ENCODE measurements around the gene GLA. TPM values are rescaled to one million over a fixed set of nuclear protein-coding genes. Genes with fewer than 3 reads are reported as not detected.

The GLA gene
- total RNA-seq, 1 donor from 2014 or later: 28.1 TPM

DNA sequence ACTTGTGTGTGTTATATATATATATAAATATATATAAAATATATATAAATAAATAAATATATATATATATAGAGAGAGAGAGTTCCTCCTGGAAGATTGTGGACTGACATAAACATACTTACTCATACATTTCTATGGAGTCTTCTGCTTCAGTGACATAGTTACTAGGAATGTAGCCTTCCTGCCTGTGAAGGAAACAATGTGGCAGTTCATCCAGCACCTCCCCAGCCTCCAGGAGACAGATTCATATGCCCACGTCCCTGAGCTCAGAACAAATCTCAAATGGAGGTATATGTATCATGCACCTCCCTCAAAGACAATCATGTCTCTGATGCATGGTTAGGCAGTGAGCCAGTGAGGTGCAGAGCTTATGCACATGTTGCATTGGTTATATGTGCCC, 47.8 kb downstream of the GLA start:
- Mint-ChIP-seq H3K9me3 (ENCODE audit: low read depth) (no peaks in the 10 kb centered on the region), H3K27me3 (ENCODE audit: low read depth) (no peaks in the 10 kb centered on the region), H3K4me1 (ENCODE audit: low read depth) (no peaks in the 10 kb centered on the region), H3K36me3 (ENCODE audit: low read depth) (no peaks in the 10 kb centered on the region), H3K27ac (ENCODE audit: unreplicated experiment) (no peak overlapping the region), H3K4me3 (ENCODE audit: unreplicated experiment) (no peak overlapping the region)
- TF ChIP-seq, protein P1, sequence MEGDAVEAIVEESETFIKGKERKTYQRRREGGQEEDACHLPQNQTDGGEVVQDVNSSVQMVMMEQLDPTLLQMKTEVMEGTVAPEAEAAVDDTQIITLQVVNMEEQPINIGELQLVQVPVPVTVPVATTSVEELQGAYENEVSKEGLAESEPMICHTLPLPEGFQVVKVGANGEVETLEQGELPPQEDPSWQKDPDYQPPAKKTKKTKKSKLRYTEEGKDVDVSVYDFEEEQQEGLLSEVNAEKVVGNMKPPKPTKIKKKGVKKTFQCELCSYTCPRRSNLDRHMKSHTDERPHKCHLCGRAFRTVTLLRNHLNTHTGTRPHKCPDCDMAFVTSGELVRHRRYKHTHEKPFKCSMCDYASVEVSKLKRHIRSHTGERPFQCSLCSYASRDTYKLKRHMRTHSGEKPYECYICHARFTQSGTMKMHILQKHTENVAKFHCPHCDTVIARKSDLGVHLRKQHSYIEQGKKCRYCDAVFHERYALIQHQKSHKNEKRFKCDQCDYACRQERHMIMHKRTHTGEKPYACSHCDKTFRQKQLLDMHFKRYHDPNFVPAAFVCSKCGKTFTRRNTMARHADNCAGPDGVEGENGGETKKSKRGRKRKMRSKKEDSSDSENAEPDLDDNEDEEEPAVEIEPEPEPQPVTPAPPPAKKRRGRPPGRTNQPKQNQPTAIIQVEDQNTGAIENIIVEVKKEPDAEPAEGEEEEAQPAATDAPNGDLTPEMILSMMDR (IDR thresholded peaks at IDR 0.05): no peak
- DNase-seq (ENCODE audit: low spot score): no peak

DNA sequence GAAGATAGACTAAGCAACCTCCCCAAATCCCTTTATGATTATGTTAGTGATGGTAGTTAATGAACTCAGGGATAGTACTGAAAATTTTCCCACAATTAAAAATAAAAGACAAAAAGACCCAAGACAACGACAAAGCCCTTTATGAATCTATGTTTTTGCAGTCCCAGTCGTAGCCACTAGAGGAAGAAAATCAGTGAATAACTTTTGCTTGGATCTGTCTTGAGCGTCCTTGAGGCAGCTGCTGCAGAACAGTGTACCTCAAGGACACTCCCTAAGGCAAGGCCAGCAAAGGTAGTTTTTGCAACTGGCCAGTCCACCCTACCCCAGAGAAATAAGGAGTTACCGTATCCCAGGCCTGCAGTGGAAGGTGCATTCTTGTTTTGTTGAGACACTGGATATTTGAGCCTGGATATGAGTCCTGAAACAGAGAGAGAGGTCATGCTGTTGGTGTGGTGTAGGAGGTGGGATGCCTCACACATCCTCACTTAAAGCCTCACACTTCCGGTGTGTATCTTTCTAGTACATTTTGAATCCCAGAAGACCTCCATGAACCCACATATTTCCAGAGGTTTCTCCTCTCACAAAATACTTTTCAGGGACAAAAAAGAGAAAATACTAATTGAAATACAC, 50.4 kb downstream of the GLA start:
- H3K4me3 Mint-ChIP-seq (ENCODE audit: unreplicated experiment): no peak overlapping the region
- no peaks in the 10 kb centered on the region for H3K27me3 Mint-ChIP-seq (ENCODE audit: low read depth)
- H3K4me1 Mint-ChIP-seq (ENCODE audit: low read depth): no peaks in the 10 kb centered on the region
- no peak for DNase-seq (ENCODE audit: low spot score)
- H3K9me3 Mint-ChIP-seq (ENCODE audit: low read depth): peaks cover 3% of the 10 kb centered on the region
- H3K27ac Mint-ChIP-seq (ENCODE audit: unreplicated experiment): no peak overlapping the region
- H3K36me3 Mint-ChIP-seq (ENCODE audit: low read depth): no peaks in the 10 kb centered on the region
- TF ChIP-seq, protein P1 (IDR thresholded peaks at IDR 0.05): peak; percentile 52

DNA sequence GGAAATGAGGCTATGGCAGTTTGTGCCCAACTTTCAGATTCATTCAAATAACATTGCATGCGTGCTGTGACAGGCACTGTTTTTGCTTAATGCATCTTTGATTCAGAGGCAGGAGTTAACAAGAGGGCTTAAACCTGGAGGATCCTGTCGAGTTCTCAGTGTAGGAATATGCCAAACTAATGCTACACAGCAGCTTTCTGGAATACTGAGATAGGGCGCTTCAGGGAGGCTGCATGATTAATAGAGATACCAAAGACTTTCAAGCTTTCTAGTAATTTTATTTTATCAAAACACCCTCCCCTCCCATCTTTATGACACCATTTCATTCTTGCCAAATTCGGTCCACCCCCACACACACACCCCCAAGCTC, 58.5 kb downstream of the GLA start:
- peaks cover 2% of the 10 kb centered on the region for H3K36me3 Mint-ChIP-seq (ENCODE audit: low read depth)
- H3K4me3 Mint-ChIP-seq (ENCODE audit: unreplicated experiment): peak overlapping the region; percentile 88
- DNase-seq (ENCODE audit: low spot score): no peak
- peak overlapping the region; percentile 75 for H3K27ac Mint-ChIP-seq (ENCODE audit: unreplicated experiment)
- H3K27me3 Mint-ChIP-seq (ENCODE audit: low read depth): no peaks in the 10 kb centered on the region
- TF ChIP-seq, protein P1 (IDR thresholded peaks at IDR 0.05): no peak
- H3K4me1 Mint-ChIP-seq (ENCODE audit: low read depth): peaks cover 6% of the 10 kb centered on the region
- H3K9me3 Mint-ChIP-seq (ENCODE audit: low read depth): peaks cover 5% of the 10 kb centered on the region

DNA sequence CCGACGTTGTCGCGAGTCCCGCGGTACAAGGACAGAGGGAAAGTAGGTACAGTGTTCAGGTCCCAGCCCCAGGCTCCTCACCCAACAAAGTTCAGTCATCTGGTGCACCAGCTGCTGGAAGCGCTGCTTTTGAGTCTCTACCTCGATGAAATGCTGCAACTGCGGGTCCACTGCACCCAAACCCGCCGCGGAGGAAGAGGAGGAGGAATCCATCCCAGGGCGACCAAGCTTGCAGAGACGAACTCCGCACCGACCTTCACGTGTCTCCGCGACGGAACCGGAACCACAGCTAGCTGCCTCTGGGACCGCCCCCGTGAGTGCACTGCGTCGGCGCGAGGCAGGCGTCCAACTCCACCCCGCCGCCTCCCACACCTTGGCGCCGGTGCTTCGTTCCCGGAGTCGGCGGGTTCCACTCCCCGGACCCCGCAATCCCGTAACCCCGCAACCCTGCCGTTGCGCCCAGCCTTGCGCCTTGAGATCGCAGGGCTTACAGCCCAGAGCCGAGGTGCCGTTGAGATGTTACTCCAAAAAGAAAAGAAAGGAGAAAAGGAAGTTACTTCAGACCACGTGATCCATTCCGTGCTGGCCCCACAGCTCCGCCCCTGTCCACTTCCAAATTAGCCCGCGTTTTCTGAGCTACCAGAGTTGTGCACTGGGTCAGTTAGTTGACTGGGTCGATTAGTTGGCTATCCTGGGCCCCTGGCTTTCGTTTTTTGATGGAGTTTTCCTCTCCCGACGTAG, 59.1 kb downstream of the GLA start, which contains the start of gene TIMM8A:
TSS of gene TIMM8A (minus strand) at position 291 of the 741 bp plus-strand sequence. CDS start at position 213, 78 bp downstream.
- peaks cover 2% of the 10 kb centered on the region for H3K36me3 Mint-ChIP-seq (ENCODE audit: low read depth)
- peaks cover 4% of the 10 kb centered on the region for H3K9me3 Mint-ChIP-seq (ENCODE audit: low read depth)
- peak within 1 kb of the TSS; percentile 88 for H3K4me3 Mint-ChIP-seq (ENCODE audit: unreplicated experiment)
- TF ChIP-seq, protein P1 (IDR thresholded peaks at IDR 0.05): no peak
- peaks cover 6% of the 10 kb centered on the region for H3K4me1 Mint-ChIP-seq (ENCODE audit: low read depth)
- peak within 1 kb of the TSS; percentile 75 for H3K27ac Mint-ChIP-seq (ENCODE audit: unreplicated experiment)
- no peaks in the 10 kb centered on the region for H3K27me3 Mint-ChIP-seq (ENCODE audit: low read depth)
- DNase-seq (ENCODE audit: low spot score): no peak

DNA sequence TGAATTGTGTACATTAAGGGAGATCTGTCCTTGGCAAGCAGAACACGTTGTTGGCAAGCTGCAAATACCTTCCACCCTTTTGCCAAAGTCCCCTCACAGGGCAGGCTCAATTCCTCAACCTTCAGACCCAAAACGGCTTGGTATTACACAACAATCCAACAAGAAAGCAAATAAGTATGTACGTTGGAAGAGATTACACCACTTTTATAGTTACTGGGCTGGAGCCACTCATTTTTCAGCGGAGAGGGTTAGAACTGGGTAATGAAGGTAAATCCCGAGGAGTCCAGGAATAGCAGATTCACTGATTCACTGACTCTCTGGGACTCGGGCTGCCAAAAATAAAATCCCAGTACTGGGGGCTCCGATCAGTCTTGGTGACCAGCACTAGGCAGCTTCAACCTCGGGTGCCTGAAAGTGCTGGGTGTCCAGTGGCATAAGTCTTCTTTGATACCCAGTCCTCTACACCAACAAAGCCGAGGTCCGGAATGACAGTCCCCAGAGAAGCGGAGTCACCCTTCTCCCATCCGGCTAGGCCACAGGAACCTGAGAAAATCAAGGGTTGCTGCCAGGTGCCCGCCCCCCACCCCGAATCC, 59.8 kb downstream of the GLA start:
- no peak for DNase-seq (ENCODE audit: low spot score)
- Mint-ChIP-seq H3K27me3 (ENCODE audit: low read depth) (no peaks in the 10 kb centered on the region), H3K36me3 (ENCODE audit: low read depth) (peaks cover 2% of the 10 kb centered on the region), H3K27ac (ENCODE audit: unreplicated experiment) (peak overlapping the region; percentile 75), H3K4me1 (ENCODE audit: low read depth) (peaks cover 6% of the 10 kb centered on the region), H3K9me3 (ENCODE audit: low read depth) (peaks cover 4% of the 10 kb centered on the region), H3K4me3 (ENCODE audit: unreplicated experiment) (peak overlapping the region; percentile 88)
- TF ChIP-seq, protein P1 (IDR thresholded peaks at IDR 0.05): no peak

Data from chondrocyte (in vitro differentiated cells).